UCSD-AML1 (cell line): Measurements from ENCODE around the gene MED13.
A peak's percentile ranks its signal among the peaks of the same experiment; 100 is the strongest.
"Not testable (repeated sequence)": the region's sequence is repeated elsewhere in the genome, so short reads cannot be mapped to it uniquely, and the experiment has no call there.

Experiments used
- DNase-seq: peaks from one replicate; lab custom pipeline; 2025; ENCODE audit not compliant: unreplicated experiment; lab: John Stamatoyannopoulos, UW

Gene MED13

DNA sequence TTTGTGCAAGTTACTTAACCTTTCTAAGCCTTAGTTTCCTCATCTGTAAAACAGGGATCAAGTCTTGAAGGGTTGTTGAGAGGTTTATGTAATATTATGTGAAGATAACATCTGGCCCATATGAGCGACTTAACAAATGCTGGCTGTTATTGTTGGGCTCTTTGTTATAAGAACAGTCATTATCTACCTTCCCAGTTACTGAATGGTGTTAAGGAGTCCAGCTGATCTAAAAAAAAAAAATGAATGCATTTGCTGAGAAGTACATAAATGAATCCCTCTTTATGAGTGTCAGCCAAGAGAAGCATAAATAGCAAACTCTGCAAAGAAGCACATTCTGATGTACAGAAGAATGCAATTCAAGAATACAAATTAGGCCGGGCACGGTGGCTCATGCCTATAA lies 24.3 kb upstream of the MED13 start:
- DNase-seq, result no peak

DNA sequence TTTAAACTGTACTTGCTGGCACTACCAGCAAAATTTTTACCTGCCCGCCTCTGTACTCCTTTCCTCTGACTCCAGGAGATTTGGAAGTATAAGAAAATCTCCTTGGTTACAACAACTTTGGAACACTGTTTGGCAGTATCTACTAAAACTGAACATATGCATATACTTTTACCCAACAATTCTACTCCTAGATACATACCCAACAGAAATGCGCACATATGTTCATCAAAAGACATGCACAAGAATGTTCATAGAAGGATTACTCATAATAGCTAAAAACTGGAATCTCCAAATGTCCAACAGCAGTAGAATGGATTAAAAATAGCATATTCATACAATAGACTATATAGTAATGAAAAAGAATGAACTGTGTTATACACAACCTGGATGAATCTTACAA lies 21.7 kb upstream of the MED13 start:
- no peak for DNase-seq

DNA sequence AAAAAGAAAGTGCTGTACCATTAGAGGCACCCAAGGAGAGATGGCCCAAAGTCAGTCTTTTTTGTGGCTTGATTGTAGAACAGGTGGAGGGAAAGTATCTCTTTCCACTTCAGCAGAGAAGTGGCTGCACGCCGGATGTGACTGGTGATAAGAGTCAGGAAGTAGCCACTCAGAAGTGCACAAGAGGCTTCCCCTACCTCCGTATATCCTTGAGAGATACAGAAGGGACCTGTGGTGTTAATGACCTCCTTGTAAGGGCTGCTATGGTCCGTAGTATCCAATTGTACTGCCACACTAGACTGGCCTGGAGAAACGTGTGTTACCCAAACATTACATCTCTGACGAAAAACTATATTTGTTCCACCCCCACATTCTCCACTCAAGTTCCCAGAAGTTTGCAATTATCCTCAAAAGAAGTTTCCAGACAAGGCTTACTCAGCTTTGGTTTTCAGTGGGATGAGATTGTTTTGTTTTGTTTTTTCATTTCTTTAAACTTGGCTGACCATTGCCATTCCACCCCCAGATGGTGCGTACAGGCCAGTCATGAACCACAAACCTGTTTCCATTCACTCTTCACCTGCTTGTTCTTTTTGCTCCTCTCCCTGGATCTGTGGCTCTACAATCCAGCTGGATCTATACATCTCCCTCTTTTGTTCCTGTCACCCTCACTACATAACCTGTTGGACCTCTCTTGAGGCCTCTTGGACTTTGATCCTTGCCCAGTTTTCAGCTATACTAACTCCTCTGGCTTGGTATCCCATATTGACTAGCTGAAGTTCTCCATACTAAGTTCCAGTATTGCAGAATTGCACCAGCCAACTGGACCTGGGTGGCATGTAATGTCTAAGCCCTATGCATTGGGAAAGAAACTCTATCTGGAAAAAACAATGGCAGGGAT lies 20.7 kb upstream of the MED13 start:
- DNase-seq, result no peak

DNA sequence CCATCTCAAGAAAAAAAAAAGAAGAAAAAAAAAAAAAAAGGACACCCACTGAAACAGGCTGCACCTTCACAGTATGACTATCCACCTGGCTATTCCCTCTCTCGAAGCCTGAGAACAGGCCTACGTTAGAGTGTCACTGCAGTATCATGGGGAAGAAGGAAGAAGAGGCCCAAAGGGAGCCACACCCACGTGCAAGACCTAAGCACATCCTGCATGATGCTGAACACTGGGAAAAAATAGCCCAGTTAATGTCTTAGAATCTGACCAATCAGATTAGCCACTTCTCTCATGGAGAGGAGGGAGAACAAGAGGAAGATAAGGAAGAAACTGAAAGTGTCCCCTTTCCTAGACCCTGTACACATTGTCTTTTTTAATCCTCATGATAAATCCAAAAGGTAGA lies 19.5 kb upstream of the MED13 start:
- no peak for DNase-seq

DNA sequence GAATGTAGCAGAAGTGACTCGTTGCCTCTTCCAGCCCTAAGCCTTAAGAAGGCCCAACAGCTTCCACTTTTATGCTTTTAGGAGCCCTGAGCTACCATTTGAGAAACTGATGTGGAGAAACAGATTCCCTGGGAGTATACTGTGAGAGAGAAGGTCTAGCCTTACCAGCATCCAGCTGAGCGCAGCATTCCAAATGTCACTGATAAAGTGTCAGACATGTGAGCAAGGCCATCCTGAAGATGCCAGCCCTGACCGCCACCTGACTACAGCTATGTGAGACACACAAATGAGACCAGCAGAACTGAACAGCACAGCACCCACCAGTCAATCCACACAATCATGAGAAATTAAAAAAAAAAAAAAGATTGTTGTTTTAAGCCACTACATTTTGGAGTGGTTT lies 18.6 kb upstream of the MED13 start:
- DNase-seq, result no peak

DNA sequence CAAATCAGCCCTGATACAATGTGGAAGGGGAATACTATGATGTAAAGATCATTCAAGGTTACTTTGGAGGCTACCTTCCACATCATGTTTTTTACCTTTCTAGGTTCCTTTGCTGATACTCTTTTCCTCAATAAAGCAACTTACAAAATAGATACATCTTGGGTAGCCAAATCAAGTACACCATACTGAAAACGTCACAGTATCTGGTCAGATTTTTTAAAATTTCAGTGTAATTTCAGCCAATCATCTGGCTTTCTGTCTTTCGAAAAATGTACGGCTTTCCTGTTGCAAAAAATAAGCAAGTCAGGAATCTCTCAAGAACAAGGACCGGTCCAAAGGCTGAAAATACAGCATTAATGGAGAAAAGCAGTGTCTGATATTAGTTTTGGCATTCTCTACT lies 15.6 kb upstream of the MED13 start:
- no peak for DNase-seq

DNA sequence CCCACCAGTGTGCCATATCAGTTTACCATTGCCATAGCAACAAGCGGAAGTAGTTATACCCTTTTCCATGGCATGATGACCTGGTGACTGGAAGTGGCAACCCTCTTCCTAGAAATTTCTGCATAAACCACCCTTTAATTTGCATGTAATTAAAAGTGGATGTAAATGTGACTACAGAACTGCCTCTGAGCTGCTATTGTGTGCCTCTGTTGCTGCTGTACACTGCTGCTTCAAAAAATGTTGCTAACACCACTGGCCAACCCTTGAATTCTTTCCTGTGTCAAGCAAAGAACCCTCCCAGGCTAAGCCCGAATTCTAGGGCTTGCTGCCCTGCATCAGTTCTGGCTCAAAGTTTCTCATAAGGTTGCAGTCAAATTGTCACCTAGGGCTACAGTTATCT lies 12.9 kb upstream of the MED13 start:
- DNase-seq, result no peak

DNA sequence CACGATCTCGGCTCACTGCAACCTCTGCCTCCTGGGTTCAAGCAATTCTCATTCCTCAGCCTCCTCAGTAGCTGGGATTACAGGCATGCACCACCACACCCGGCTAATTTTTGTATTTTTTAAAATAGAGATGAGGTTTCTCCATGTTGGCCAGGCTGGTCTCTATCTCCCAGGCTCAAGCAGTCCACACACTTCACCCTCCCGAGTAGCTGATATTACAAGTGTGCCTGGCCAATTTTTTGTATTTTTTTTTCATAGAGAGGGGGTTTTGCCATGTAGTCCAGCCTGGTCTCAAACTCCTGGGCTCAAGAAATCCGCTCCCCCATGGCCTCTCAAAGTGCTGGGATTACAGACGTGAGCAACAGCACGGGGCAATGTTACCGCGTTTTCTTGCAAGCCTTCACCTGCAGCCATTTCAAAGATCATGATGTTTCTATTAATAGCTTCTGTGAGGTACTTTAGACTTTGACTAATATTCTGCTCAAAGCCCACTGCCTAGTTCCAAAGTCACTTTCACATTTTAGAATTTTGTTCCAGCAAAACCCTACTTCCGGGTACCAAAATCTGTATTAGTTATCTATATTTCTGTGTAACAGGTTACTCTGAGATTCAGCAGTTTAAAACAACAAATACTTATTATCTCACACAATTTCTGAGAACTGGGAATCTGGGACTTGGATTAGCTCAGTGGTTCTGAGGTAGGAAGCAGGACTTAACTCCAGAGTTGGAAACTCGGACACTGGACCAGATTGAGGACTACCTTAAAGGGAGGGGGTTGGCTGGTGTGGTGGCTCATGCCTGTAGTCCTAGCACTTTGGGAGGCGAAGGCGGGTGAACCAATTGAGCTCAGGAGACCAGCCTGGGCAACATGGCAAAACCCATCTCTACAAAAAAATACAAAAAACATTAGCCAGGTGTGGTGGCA lies 12.0 kb upstream of the MED13 start:
- DNase-seq, result no peak

DNA sequence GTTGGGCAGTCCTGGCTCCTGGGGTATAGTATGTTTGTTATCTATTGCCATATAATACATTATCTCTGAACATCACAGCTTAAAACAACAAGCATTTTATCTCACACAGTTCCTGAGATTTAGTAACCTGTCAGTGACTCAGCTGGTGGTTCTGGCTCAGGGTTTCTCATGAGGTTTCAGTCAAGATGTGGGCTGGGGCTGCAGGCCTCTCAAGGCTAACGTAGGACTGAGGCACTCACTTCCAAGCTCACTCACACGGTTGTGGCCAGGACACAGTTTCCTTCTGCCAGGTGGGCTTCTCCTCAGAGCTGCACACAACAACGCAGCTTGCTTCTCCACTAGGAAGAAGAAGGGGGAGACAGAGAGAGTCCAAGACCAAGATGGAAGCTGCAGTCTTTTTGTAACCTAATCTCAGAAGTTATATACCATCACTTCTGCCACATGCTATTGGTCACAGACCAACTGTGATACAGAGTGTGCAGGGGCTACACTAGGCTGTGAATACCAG lies 10.3 kb upstream of the MED13 start:
- DNase-seq, result no peak

DNA sequence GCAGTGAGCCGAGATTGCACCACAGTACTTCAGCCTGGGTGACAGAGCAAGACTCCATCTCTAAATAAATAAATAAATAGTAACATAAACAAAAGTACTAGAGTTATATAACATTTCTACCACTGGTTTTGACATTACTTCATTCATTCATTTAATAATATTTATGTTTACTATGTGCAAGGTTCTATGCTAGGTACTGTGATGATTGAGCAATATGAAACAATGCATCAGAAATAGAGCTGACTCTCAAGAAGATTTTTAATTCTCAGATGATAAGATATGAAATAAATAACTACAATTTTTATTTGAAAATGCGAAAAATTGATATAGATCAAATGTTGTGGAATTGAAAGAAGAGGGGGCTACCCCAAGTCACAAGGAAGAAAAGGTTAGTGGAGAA lies 8.9 kb upstream of the MED13 start:
- no peak for DNase-seq

DNA sequence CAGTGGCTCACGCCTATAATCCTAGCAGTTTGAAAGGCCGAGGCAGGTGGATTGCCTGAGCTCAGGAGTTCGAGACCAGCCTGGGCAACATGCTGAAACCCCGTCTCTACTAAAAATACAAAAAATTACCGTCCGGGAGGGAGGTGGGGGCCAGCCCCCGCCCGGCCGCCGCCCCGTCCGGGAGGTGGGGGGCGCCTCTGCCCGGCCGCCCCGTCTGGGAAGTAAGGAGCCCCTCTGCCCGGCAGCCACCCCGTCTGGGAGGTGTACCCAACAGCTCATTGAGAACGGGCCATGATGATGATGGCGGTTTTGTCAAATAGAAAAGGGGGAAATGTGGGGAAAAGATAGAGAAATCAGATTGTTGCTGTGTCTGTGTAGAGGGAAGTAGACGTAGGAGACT lies 7.8 kb upstream of the MED13 start:
- not testable (repeated sequence) for DNase-seq

DNA sequence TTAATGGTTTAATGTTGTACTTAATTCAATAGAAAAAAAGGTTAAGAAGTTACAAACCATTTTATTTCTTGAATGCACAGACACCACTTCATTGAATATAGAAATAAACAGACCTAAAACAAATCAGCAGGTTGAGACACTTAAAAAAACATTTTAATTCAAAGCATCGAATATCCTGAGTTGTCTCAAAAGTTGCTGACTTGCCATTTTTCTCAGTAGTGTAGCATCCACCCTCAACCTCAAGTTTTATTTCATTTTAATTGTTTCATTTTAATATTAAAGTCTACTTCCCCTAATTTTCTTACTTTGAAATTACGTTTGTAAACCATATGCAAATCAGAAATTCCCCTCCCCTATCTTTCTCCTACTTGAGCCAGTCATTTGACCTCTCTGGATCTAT lies 5.8 kb upstream of the MED13 start:
- no peak for DNase-seq

DNA sequence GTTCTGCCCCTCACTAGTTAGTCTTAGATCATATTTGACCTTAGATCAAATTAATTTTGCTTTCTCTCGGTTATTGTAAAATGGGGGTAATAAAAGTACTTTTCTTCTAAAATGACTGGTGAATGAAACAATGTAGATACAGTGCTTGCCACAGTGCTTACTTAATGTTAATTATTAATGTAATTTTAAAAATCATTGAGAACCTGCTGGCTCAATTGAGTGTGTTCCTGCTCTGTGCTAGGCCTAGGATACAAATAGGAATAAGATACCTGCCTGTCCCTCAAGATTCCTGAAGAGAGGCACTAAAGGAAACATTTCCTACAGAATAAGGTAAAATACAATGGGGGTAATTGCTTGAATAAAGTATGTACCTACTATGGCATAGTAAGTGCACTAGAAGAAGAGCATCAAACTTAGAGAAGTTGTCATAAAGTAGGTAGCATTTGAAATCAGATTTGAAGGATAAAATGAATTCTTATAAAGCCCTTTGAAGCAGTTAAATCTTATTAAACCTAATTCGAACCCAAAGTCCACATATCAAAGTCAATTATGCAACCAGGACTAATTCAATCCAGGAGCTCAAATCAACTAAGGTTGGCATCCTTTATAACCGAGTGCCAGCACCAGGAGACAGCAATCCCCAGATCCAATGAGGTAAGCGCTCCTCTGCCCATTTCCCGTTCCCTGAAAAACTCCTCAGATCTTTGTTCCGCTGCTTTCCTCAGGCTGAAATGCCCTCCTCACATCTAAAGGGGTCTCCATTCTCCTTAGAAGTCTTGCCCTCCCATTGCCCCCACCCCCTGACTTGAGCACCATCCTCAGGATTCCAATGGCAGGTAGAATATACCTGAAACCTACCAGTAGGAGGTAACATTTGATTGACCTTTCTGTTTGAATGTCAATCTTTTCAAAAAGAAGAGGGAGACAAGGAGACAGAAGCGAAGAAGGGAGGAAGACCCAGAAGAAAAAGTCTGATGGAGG lies 2.4 kb upstream of the MED13 start:
- no peak for DNase-seq

DNA sequence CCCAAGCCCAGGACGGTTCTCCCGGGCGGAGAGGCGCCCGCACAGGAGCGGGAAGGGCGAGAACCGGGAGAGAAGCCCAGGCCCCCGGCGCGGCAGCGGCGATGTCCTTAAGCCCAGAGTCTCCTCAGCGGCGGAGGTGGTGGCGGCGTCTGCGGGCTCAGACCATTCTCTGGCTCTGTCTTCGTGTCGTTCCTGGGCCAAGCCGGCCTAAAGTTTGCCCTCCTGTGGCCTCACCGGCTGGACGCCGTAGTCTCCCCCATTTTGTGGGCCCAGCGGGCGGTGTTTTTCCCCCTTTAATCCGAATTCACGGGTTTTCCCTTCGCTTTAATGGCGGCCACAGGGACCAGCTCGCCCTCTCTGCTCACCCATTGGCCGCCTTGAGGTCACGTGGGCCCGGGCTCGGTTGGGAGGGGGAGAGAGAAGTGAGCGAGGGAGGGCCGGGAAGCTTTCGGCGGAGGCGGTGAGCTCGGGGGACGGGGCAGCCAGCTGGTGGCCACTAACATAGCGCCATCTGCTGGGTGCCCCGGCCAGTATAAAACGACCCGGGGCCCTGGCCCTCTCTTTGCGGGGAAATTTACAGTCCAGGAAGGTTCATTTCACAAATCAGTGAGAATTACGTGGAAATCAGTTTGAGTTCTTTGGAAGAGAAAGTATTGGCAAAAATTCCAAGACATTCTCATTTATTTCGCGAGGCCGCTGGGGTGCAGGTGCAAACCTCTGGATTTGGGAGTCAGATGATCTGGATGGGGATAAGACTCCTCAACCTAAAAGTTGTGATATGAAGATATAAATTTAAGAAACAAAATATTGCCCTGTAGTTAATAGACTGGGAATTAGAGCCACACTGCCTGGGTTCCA lies 762 bp upstream of the MED13 start:
- DNase-seq, result peak; percentile 97

DNA sequence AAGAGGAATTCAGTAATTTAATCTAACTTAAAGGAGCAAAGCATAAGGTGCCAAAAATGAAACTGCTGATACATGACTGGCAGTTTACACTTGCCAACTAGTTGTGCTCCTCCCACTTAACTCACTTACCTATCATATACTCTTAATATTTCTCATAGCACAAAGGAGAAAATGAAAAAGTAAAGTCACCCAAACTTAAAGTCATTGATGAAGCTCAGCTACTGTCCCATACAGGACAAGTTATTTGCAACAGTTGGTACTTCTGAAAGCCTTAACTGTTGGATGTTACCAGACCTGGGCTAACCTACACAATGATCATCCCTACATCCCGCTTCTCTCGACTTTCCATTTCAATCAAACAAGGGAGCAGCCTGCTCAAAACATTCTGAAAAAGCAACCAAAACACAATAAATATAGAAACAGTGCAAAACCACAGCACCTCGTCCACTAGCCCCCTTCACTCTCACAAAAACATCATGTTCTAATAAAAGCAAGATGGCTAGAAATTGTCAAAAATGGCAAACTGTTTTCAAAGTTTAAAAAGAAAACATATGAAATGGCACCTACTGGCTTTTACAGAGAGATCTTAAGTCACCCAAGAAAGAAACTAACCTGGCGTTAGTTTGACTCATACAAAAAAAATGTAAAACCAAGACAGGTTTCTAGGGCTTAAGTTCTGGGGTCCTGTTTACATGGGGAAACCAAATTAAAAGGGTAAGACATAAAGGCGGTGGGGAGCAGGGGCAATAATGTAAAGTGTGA lies 868 bp downstream of the MED13 start:
- no peak for DNase-seq

DNA sequence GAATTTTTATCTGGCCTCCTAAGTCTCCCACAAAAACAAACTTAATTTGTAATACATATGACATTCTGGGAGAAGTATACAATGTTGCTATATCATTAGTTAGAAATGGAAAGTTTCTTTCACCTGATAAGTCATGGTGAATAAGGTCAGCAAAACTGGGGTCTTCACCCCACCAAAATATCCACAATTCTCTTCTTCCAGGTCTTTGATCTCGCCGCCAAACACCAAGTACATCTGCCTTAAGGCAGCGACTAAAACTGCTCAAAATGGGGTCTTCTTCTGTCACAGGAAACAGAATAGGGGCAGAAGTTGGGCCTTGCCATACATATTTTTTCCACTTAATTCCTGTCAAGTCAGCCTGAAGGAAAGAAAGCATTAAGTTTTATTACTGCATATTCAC lies 2.1 kb downstream of the MED13 start:
- DNase-seq, result no peak

DNA sequence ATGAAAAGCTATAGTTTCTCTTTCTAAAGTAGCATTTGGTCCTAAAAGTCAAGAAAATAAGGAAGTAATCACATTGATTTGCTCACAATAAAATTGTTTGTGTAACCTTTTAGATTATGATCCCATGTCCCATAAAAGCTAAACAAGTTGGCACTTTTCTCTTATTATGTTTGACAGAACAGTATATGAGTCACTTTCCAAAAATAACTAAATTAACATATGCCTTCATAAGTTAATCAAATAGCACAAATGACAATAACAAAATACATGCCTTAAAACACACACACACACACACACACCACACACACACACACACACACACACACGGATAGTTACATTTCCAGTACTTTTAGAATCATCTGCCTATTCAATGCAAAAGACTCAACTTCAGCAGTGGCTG lies 2.8 kb downstream of the MED13 start:
- DNase-seq, result no peak

DNA sequence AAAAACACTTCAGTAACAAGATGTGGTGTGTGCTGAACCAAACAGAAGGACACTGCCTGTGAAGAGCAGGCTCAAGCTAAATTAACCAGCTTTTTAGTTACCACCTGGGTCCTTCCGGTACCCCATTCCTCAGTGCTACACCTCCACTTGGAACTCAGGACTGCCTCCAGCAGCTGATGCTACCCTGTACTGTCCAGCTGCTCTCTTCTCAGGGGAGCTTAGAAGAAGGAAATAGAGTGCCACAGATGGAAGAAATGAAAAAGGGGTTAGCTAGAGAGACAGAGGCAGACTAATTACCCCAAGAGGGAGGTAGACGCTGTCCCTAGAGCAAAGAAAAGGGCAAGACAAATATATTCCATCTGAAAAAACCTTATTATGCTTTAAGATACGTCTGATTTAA lies 5.7 kb downstream of the MED13 start:
- no peak for DNase-seq

DNA sequence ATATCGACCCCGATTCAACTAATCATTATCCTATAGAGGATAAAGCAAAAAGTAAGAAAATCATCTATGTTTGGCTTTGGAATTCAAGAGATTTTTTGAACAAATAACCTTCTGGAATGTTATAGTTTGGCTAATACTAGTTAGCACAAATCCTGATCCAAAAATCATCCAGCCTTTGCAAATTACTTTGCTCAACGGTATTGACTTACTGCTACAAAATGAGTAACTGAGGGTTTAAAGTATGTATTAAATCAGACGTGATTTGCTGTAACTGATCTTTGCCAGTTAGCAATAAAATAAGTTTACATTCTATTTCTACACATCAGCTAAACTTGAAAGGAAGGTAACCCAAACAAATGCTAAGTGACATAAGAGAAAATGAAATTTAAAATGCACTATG lies 6.5 kb downstream of the MED13 start:
- no peak for DNase-seq
